GM12878 (cell line): ENCODE results near the gene PAOX. TPM values are rescaled to one million over a fixed set of nuclear protein-coding genes. Genes with fewer than 3 reads are reported as not detected.

Source experiments
- ATAC-seq: fragments of 200-7000 bp; cut with Tn5 transposase; 3 replicates; pipeline ENCODE4 v1.9.1; 2020; ENCODE audit warnings: mild to moderate bottlenecking, moderate library complexity
- BruUV-seq: library from RNA; stranded (reverse); fragments of 400-500 nt; replicated peaks from 2 replicates; lab custom pipeline; 2021; lab: Mats Ljungman, UMichigan
- CTCF ChIA-PET: fragments of 300-600 bp; sonication (Branson Sonifier 250); formaldehyde crosslinking; extraction: SDS; loops from one replicate; lab custom pipeline; 2021; ENCODE audit warnings: inconsistent platforms; lab: Yijun Ruan, JAX
- POLR2A ChIA-PET: fragments of 350-600 bp; formaldehyde crosslinking; extraction: SDS; loops from one replicate; lab custom pipeline; 2021; ENCODE audit warnings: inconsistent platforms; lab: Charles Lee
- RAD21 ChIA-PET: fragments of 300-600 bp; sonication (Branson Sonifier 250); formaldehyde crosslinking; loops from one replicate; lab custom pipeline; 2023; ENCODE audit warnings: antibody characterized with exemption; ENCODE audit not compliant: unreplicated experiment; lab: Charles Lee
- SMC1A ChIA-PET: fragments of 300-600 bp; sonication (Branson Sonifier 250); formaldehyde crosslinking; loops from one replicate; lab custom pipeline; 2023; ENCODE audit not compliant: unreplicated experiment, uncharacterized antibody; lab: Charles Lee
- DNase-seq: peaks from one replicate; pipeline ENCODE4 v3.0.0-alpha.2; 2011; ENCODE audit warnings: low read depth, low spot score
- FAIRE-seq: peaks from 3 replicates; lab custom pipeline; 2011; peaks lifted over from hg19 to GRCh38; lab: Jason Lieb, UNC
- H2AFZ ChIP-seq: 2 replicates; pipeline ENCODE4 v1.6.0; 2011; ENCODE audit warnings: low read depth, low read length, control low read depth; ENCODE audit not compliant: control insufficient read depth
- H3K27ac ChIP-seq: 2 replicates; pipeline ENCODE4 v1.5.1; 2011; ENCODE audit warnings: control low read depth; ENCODE audit not compliant: control insufficient read depth, insufficient read depth
- H3K27me3 ChIP-seq, 2 experiments: replicated peaks in 1 of 2; 2 replicates each; pipeline versions ENCODE4 v1.6.0 to v1.6.1; 2011; ENCODE audit warnings: low read length in 1 of 2; ENCODE audit not compliant: control insufficient read depth in 2 of 2, insufficient read depth in 2 of 2
- H3K36me3 ChIP-seq, 2 experiments: 2 replicates each; pipeline ENCODE4 v1.5.1; 2011; ENCODE audit warnings: low read length in 1 of 2; ENCODE audit not compliant: control insufficient read depth in 2 of 2, insufficient read depth in 2 of 2
- H3K4me1 ChIP-seq: 2 replicates; pipeline ENCODE4 v1.6.1; 2011; ENCODE audit warnings: mild to moderate bottlenecking, low read length, moderate library complexity, mixed read lengths; ENCODE audit not compliant: control insufficient read depth, insufficient read depth
- H3K4me2 ChIP-seq: 2 replicates; pipeline ENCODE4 v1.6.0; 2011; ENCODE audit warnings: control low read depth; ENCODE audit not compliant: control insufficient read depth, insufficient read depth
- H3K4me3 ChIP-seq: fragments of 200-600 bp; sonication (generic); 2 replicates; pipeline ENCODE4 v1.5.1; 2016
- H3K79me2 ChIP-seq: 2 replicates; pipeline ENCODE4 v1.6.0; 2011; ENCODE audit warnings: low read length; ENCODE audit not compliant: control insufficient read depth, insufficient read depth
- H3K9ac ChIP-seq: 2 replicates; pipeline ENCODE4 v1.8.0; 2011; ENCODE audit warnings: low read length, control low read depth, mixed read lengths; ENCODE audit not compliant: control insufficient read depth, insufficient read depth
- H3K9me3 ChIP-seq: replicated peaks from 3 replicates; pipeline ENCODE4 v1.5.1; 2011; ENCODE audit warnings: mild to moderate bottlenecking, low read length; ENCODE audit not compliant: control insufficient read depth, insufficient read depth
- H4K20me1 ChIP-seq: 2 replicates; pipeline ENCODE4 v1.6.0; 2011; ENCODE audit not compliant: control insufficient read depth, insufficient read depth
- BCL11A ChIP-seq: IDR thresholded peaks from 2 replicates; pipeline ENCODE4 v1.6.1; 2011; ENCODE audit warnings: low read depth, low read length
- ETV6 ChIP-seq, 2 experiments: fragments of 450-650 bp in 1 of 2; IDR thresholded peaks in 1 of 2; conservative IDR thresholded peaks in 1 of 2; 2 replicates each; pipeline ENCODE4 v1.6.1; 2014; ENCODE audit warnings: antibody characterized with exemption in 1 of 2, borderline replicate concordance in 1 of 2, low read depth in 1 of 2, mild to moderate bottlenecking in 1 of 2, moderate library complexity in 1 of 2
- SP1 ChIP-seq: IDR thresholded peaks from one replicate; pipeline ENCODE4 v1.6.1; 2011; ENCODE audit warnings: low read depth, low read length
- STAT3 ChIP-seq: IDR thresholded peaks from 2 replicates; pipeline ENCODE4 v1.6.1; 2011; ENCODE audit warnings: low read depth, low read length, improper control_type of control experiment
- SUZ12 ChIP-seq: fragments of 200-600 bp; sonication (generic); IDR thresholded peaks from one replicate; pipeline ENCODE4 v1.6.1; 2018; ENCODE audit warnings: antibody characterized with exemption, mild to moderate bottlenecking; ENCODE audit not compliant: unreplicated experiment
- WGBS: methylation state at CpG from one replicate; pipeline ENCODE4 v1.1.6; 2016; ENCODE audit warnings: low lambda C conversion rate; ENCODE audit not compliant: insufficient replicate concordance, insufficient coverage; ENCODE audit errors: missing lambda C conversion rate; 5-methylcytosine and 5-hydroxymethylcytosine counted together
- in situ Hi-C: fragments of 300-500 bp; cut with MboI; formaldehyde crosslinking; loops from 9 replicates; pipeline ENCODE4 v1.14.3; 2018; ENCODE audit warnings: mixed read lengths
- intact Hi-C: fragments of 100-400 bp; cut with micrococcal nuclease; formaldehyde crosslinking; loops from one replicate; pipeline ENCODE4 v1.14.2; 2022; ENCODE audit not compliant: unreplicated experiment
- polyA plus RNA-seq, 11 experiments: library from polyadenylated mRNA; depleted of rRNA in 4 of 11; unstranded in 6 of 11; stranded (reverse) in 5 of 11; fragments of >200 nt; fragmentation: Nextera tagmentation in 4 of 11; fragmentation: Illumina TruSeq in 1 of 11; extraction: Ambion mirVana in 4 of 11; extraction: Trizol in 1 of 11; gene quantifications; 1 replicate in 1 of 11; 2 replicates in 10 of 11; pipeline versions ENCODE4 v1.2.1 to v1.2.3, GENCODE V29; 2011 to 2016; ENCODE audit warnings: inconsistent platforms in 2 of 11, missing spikeins in 2 of 11, low read depth in 1 of 11
- total RNA-seq, 4 experiments: library from RNA; depleted of rRNA in 3 of 4; stranded (reverse); fragments of >200 nt in 3 of 4; fragmentation: Illumina TruSeq in 1 of 4; extraction: Trizol in 1 of 4; gene quantifications; 2 replicates each; pipeline versions ENCODE4 v1.2.1 to v1.2.3, GENCODE V29; 2013 to 2021
- TF ChIP-seq, protein P1 (sequence below): IDR thresholded peaks from 2 replicates; pipeline ENCODE4 v1.6.1; 2011; ENCODE audit warnings: mild to moderate bottlenecking, low read depth, low read length, moderate library complexity; ENCODE audit not compliant: insufficient replicate concordance
- TF ChIP-seq, protein P2 (sequence below): fragments of 450-650 bp; conservative IDR thresholded peaks from 2 replicates; pipeline ENCODE4 v1.6.1; 2017; ENCODE audit warnings: mild to moderate bottlenecking, moderate library complexity

PAOX gene
- total and polyA plus RNA-seq, 10 of the 15 experiments (the other 5 are each of a cell fraction or from before 2014, with no cell fraction given): 1.2 to 22.2 (median 10.5) TPM

DNA sequence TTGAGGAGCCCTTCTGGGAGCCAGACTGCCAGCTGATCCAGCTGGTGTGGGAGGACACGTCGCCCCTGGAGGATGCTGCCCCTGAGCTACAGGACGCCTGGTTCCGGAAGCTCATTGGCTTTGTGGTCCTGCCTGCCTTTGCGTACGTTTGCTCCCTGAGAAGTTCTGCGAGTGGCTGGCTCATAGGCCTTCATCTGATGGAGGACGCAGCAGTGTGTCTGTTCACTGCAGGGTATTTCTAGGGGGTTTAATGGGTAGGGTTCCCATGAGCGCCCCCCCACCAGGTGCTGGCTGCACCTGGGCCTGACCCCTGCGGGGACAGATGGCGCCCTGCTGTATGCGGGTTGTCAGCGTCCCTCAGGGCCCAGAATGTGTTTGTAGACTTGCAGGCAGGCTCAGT, 5.0 kb downstream of the PAOX start:
- TF ChIP-seq, protein P1, sequence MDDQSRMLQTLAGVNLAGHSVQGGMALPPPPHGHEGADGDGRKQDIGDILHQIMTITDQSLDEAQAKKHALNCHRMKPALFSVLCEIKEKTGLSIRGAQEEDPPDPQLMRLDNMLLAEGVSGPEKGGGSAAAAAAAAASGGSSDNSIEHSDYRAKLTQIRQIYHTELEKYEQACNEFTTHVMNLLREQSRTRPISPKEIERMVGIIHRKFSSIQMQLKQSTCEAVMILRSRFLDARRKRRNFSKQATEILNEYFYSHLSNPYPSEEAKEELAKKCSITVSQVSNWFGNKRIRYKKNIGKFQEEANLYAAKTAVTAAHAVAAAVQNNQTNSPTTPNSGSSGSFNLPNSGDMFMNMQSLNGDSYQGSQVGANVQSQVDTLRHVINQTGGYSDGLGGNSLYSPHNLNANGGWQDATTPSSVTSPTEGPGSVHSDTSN: no peak
- no peak for TF ChIP-seq ETV6 (conservative IDR thresholded peaks at IDR 0.05 in 1 of 2, IDR thresholded peaks at IDR 0.05 in 1 of 2; ENCODE audit: borderline replicate concordance in 1 of 2, low read depth in 1 of 2)
- TF ChIP-seq, protein P2, sequence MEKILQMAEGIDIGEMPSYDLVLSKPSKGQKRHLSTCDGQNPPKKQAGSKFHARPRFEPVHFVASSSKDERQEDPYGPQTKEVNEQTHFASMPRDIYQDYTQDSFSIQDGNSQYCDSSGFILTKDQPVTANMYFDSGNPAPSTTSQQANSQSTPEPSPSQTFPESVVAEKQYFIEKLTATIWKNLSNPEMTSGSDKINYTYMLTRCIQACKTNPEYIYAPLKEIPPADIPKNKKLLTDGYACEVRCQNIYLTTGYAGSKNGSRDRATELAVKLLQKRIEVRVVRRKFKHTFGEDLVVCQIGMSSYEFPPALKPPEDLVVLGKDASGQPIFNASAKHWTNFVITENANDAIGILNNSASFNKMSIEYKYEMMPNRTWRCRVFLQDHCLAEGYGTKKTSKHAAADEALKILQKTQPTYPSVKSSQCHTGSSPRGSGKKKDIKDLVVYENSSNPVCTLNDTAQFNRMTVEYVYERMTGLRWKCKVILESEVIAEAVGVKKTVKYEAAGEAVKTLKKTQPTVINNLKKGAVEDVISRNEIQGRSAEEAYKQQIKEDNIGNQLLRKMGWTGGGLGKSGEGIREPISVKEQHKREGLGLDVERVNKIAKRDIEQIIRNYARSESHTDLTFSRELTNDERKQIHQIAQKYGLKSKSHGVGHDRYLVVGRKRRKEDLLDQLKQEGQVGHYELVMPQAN: no peak
- TF ChIP-seq SP1: no peak
- no peak for TF ChIP-seq SUZ12
- no peak for TF ChIP-seq BCL11A
- TF ChIP-seq STAT3: no peak
- in situ Hi-C loops: no loop called here

More for the DNA sequence above, 5.0 kb downstream of the PAOX start:
- Histone ChIP-seq H3K9ac (no peak overlapping the region), H3K27me3 (no peaks in the 10 kb centered on the region), H3K4me3 (no peak overlapping the region), H3K4me2 (no peak overlapping the region), H3K27ac (no peak overlapping the region), H3K36me3 (no peaks in the 10 kb centered on the region), H3K4me1 (peaks cover 9% of the 10 kb centered on the region), H4K20me1 (no peaks in the 10 kb centered on the region), H3K9me3 (no peaks in the 10 kb centered on the region), H3K79me2 (peaks cover 5% of the 10 kb centered on the region), H2AFZ (no peak overlapping the region)
- ChIA-PET POLR2A (no interaction called here), SMC1A (no interaction called here), RAD21 (no interaction called here), CTCF (no interaction called here)
- no peak for FAIRE-seq
- no peak for DNase-seq
- 69% methylated on average over 13 of the region's 13 CpGs for WGBS
- BruUV-seq: no TSS peak
- no peak for ATAC-seq
- intact Hi-C loops: no loop called here
